Measurements from ENCODE around the gene WFDC8.
A peak's percentile ranks its signal among the peaks of the same experiment; 100 is the strongest.

Gene WFDC8

GRCh38 chr20:45507011-45507820 lies 71.9 kb downstream of the WFDC8 start:
- CTCF ChIA-PET = interaction anchor here (0.7 kb wide), 1 partner anchor 21 kb away, joined by 3 read pairs; no protein-coding TSS in a partner anchor
- POLR2A ChIA-PET (ENCODE audit: low non-redundant PET) = no interaction called here

GRCh38 chr20:45506398-45506797 lies 72.7 kb downstream of the WFDC8 start:
- POLR2A ChIA-PET (ENCODE audit: low non-redundant PET) = no interaction called here
- no peak overlapping the region for H3K27ac ChIP-seq
- TF ChIP-seq CTCF (conservative IDR thresholded peaks at IDR 0.05; ENCODE audit: low read depth) = no peak
- DNase-seq (ENCODE audit: low spot score) = no peak
- CTCF ChIA-PET = interaction anchor here (0.5 kb wide), 1 partner anchor 13 kb away, joined by 3 read pairs; no protein-coding TSS in a partner anchor

More at GRCh38 chr20:45507011-45507820, 71.9 kb downstream of the WFDC8 start:
- no peak for TF ChIP-seq CTCF (conservative IDR thresholded peaks at IDR 0.05; ENCODE audit: low read depth)
- no peak overlapping the region for H3K27ac ChIP-seq
- DNase-seq (ENCODE audit: low spot score) = peak; percentile 72

- POLR2A ChIA-PET (ENCODE audit: low non-redundant PET) = no interaction called here
- no peak for TF ChIP-seq CTCF (conservative IDR thresholded peaks at IDR 0.05; ENCODE audit: low read depth)
- DNase-seq (ENCODE audit: low spot score) = no peak
- no peak overlapping the region for H3K27ac ChIP-seq
- CTCF ChIA-PET = interaction anchor here (0.6 to 0.9 kb wide), 3 partner anchors 39 to 67 kb away, joined by 3 read pairs; no protein-coding TSS in a partner anchor
These were observed 75.7 kb downstream of the WFDC8 start for GRCh38 chr20:45503403-45503802.

GRCh38 chr20:45502561-45502960 lies 76.5 kb downstream of the WFDC8 start:
- DNase-seq (ENCODE audit: low spot score) = no peak
- ChIA-PET CTCF (interaction anchor here (0.6 to 1.6 kb wide), 4 partner anchors 11 to 268 kb away, joined by 3 to 15 read pairs (median 3); no protein-coding TSS in a partner anchor), POLR2A (ENCODE audit: low non-redundant PET) (no interaction called here)
- TF ChIP-seq CTCF (conservative IDR thresholded peaks at IDR 0.05; ENCODE audit: low read depth) = no peak
- H3K27ac ChIP-seq = no peak overlapping the region
